ENCODE results near the gene POLG2.
"Not testable (repeated sequence)": the region's sequence is repeated elsewhere in the genome, so short reads cannot be mapped to it uniquely, and the experiment has no call there.

POLG2 gene

GRCh38 chr17:64480951-64481350 lies 15.9 kb downstream of the POLG2 start:
- DNase-seq = no peak

GRCh38 chr17:64477849-64478248 lies 19.0 kb downstream of the POLG2 start:
- DNase-seq = no peak

GRCh38 chr17:64472564-64472963 lies 24.3 kb downstream of the POLG2 start:
- DNase-seq = no peak

- DNase-seq = no peak
Observed at GRCh38 chr17:64471440-64471839, 25.4 kb downstream of the POLG2 start.

DNA sequence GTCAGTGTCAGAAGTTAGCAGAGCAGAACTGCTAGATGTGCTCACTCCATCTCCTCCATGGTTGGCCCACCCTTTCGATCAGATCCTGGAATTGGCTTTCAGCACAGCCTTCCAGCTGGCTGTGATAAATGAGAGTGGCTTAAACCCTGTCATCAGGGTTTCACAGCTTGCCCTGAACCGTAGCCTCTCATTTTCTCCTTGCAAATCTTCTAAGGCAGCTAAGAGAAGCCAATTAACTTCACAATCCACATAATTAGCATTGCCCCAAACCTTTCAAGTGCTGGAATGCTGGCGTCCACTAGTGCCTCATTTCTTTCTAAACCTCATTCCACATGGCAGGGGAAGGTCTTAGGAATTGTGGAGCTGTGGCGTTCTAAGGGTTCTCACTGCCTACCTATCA lies 26.2 kb downstream of the POLG2 start:
- no peak for DNase-seq

DNA sequence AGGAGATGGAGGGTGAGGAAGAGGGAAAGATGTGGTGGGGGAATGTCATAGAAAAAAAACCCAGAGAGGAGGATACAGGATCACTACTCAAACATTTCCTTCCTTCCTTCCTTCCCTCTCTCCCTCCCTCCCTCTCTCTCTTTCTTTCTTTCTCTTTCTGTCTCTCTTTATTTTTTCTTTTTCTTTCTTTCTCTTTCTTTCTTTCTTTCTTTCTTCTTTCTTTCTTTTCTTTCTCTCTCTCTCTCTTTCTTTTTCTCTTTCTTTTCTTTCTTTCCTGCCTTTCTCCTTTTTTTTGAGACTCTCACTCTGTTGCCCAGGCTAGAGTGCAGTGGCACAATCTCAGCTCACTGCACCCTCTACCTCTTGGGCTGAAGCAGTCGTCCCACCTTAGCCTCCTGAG lies 30.0 kb downstream of the POLG2 start:
- DNase-seq = not testable (repeated sequence)

DNA sequence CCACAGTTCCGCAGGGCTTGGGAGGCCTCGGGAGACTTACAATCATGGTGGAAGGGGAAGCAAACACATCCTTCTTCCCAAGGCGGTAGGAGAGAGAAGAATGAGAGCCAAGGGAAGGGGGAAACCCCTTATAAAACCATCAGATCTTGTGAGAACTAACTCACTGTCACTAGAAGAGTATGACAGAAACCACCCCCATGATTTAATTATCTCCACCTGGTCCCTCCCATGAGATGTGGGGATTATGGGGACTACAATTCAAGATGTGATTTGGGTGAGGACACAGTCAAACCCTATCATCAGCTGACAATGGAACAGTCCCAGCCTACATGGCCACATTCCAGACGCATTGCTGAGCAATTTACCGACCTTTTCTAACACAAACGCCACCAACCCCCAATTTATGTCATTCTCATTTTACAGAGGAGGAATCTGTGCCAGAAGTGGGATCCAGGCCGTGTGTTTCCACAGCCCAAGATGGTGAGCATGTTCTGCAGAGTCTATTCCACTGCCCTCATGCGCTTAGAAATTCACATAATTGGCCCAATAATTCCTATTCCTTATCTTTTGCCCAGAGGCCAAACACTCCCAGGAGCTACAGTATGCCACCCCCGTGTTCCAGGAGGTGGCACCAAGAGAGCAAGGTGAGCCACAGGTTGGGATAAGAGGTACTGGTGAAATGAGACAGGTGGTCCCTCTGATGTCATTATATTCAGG lies 30.7 kb downstream of the POLG2 start:
- no peak for DNase-seq

GRCh38 chr17:64461788-64462187 lies 35.1 kb downstream of the POLG2 start:
- no peak for DNase-seq

DNA sequence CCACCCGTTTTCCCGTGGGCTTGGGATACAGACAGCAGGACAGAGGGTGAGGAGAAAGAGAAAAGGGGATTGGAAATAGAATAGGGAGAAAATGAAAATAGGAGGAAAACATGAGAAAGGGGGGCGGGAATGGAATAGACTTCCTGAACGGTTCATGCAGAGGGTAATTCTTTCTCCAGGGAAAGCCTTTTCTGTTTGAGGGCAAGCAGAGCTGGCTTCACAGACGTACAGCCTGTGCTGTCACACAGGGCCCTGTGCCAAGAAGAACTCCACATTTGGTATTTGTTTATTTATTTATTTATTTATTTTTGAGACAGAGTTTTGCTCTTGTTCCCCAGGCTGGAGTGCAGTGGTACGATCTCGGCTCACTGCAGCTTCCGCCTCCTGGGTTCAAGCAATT lies 35.9 kb downstream of the POLG2 start:
- DNase-seq = no peak

- DNase-seq = not testable (repeated sequence)
Observed at GRCh38 chr17:64459818-64460217, 37.0 kb downstream of the POLG2 start.

- no peak for DNase-seq
Observed at GRCh38 chr17:64459284-64459747, 37.5 kb downstream of the POLG2 start.

DNA sequence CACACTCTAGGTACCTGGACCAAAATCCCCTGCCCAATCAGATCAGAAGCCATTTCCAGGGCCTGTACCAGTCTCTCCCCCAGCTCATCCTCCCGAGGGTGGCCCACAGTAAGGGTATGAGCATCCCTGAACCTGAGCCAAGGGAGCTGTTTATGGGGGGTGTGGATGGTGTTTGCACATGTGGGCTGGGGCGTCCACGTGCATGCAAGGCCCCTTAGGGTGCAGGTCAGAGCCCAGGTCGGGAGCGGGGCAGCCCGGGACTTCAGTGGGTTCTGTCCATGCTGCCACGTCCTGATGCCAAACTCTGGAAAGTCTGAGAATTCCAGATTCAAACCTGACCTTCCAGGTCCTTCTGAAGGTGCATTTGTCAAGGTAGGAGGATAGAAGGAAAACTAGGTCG lies 38.1 kb downstream of the POLG2 start:
- no peak for DNase-seq

DNA sequence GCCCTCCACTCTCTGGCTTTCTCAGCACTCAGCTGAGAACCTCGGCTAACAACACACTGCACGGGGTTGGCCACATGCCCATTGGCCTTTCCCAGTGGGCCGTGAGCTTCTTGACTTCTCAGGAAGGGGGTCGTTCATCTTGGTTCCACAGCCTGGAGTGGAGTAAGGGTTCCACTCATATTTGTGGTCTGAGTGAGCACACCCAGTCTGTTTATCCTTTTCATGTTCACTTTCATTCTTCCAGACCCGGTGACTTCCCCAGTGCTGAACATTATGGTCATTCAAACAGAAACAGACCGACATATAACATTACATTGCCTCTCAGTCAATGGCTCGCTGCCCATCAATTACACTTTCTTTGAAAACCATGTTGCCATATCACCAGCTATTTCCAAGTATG lies 39.7 kb downstream of the POLG2 start:
- no peak for DNase-seq

DNA sequence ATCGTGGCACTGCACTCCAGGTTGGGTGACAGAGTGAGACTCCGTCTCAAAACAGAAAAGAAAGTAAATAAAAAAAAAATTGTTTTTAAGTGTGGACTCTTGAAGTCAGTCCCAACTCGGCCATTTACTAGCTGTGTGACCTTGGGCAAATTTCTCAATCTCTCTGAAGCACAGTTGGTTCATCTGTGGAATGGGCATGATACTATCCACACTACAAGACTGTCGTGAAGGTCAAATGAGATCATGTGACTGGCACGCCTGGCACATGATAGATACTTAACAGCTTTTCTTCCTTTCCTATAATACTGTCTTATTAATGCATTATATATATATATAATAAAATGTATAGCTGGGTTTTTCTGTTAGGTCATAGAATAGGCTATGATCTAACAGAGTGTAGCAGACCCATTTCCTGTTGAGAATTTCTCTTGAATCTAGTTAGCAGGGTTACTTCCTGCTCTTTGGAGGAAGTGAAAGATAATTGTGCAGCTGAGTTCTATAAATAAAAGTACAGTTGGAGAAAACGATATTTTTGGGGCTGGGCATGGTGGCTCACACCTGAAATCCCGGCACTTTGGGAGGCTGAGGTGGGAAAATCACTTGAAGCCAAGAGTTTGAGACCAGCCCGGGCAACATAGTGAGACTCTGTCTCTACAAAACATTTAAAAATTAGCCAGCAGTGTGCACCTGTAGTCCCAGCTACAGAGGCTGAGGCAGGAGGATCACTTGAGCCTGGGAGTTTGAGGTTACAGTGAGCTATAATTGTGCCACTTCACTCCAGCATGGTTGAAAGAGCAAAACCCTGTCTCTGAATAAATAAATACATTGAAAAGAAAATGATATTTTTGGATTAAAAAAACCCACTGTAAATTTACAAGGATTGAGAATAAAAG lies 40.6 kb downstream of the POLG2 start:
- peak; percentile 90 to 97 for DNase-seq

- peak; percentile 37 to 48 for DNase-seq
Observed at GRCh38 chr17:64449545-64449944, 47.3 kb downstream of the POLG2 start.

- DNase-seq = peak; percentile 100
Observed at GRCh38 chr17:64448665-64449512, 48.0 kb downstream of the POLG2 start, which contains the start of gene MILR1. TSS of gene MILR1 (plus strand) at chr17:64449115. CDS start at chr17:64449169, 54 bp downstream.

DNA sequence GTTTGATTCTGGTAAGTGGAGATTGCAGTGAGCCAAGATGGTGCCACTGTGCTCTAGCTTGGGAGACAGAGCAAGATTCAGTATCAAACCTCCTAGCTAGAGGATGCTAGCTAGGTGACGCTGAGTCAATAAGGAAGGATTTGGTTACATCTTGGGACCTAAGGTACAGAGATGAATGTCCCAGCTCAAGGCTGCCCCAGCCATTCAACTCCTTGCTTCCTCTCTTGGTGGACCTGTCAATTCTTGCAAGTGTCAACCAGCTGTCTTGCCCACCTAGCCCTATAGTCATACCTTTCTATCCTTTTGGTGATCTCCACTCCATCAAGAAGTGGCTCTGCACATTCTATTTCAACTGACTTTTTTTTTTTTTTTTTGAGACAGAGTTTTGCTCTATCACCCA lies 49.3 kb downstream of the POLG2 start:
- DNase-seq = no peak

DNA sequence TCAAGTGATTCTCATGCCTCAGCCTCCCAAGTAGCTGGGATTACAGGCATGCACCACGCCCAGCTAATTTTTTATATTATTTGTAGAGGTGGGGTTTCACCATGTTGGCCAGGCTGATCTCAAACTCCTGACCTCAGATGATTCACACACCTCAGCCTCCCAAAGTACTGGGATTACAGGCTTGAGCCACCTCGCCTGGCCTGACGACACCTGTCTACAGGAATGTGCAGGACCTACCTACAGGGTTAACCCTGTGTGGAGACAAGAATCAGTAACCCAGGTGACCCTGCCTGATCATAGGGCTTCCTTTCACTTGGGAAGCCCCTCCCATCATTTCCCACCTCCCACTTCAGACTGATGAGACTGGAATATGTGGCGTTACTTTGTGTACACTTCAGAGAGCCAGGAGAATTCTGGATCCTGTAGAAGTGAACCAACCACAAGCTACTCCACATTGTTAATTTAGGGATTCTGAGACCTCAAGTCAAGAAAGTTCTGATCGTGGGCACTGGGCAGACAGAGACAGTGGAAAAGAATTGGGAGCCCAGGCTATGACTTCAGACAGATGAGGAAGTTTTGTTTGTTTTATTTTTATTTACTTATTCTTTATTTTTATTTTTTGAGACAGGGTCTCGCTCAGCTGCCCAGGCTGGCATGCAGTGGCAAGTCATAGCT lies 53.6 kb downstream of the POLG2 start:
- no peak for DNase-seq

DNA sequence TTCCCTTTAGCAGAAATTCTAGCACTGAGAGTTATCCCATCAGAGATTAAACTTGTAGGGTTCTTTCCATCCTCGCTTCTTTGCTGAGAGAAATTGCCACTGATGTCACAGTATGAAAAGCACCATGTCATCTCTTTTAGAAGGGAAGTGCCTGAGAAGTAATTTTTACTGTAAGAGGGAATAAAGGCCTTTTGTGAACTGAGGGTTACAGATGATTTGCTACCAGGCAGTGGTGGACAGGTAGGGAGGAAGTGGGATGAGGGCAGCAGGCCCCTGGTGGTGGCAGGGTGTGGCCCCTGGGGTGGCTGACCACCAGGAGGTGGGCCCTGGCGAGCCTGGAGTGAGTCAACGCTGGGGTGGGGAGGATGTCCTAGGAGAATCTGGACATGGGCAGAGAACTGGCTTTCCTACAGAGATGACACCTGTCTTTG lies 54.3 kb downstream of the POLG2 start:
- peak; percentile 98 to 99 for DNase-seq

DNA sequence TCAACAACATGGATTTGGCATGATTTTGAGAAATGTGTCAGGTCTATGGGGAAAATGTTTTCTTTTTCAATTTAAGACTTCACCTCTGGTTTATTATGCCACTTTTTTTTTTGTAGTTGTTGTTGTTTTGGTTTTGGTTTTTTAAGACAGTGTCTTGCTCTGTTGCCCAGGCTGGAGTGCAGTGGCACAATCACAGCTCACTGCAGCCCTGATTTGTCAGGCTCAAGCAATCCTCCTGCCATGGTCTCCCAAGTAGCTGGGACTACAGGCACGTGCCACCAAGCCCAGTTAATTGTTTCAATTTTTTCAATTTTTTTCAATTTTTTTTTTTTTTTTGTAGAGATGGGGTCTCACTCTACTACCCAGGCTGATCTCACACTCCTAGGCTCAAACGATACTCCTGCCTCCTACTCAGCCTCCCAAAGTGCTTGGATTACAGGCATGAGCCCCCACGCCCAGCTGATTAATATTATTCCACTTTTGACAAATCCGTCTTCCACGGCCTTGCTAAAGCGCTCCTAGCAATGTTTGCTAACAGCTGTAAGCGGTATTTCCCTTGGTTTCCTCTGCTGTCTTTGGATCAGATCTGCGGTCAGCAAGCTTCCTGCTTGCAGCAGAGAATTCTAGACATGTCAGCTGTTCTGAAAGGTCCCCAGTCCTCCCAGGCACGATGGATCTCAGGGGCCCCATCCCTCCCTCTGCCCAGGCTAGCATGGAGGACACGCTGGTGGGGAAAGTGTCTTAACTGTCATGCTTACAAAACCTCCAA lies 54.9 kb downstream of the POLG2 start:
- DNase-seq = peak; percentile 99 to 100

DNA sequence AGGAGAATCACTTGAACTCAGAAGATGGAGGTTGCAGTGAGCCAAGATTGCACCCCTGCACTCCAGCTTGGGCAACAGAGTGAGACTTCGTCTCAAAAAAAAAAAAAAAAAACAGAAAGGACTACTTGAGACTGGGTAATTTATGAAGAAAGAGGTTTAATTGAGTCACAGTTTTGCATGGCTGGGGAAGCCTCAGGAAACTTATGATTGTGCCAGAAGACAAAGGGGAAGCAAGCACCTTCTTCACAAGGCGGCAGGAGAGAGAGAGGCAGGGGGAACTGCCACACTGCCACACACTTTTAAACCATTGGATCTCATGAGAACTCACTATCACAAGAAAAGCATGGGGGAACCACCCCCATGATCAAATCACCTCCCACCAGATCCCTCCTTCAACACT lies 56.9 kb downstream of the POLG2 start:
- no peak for DNase-seq

GRCh38 chr17:64439521-64439920 lies 57.3 kb downstream of the POLG2 start:
- DNase-seq = not testable (repeated sequence)
